HG03159 (cell line): ENCODE measurements around the gene AK5.

Source experiments
- ATAC-seq: cut with Tn5 transposase; IDR thresholded peaks from one replicate; pipeline ENCODE4 v1.9.1; 2021; ENCODE audit warnings: mild to moderate bottlenecking, moderate library complexity; ENCODE audit not compliant: unreplicated experiment

AK5 gene

DNA sequence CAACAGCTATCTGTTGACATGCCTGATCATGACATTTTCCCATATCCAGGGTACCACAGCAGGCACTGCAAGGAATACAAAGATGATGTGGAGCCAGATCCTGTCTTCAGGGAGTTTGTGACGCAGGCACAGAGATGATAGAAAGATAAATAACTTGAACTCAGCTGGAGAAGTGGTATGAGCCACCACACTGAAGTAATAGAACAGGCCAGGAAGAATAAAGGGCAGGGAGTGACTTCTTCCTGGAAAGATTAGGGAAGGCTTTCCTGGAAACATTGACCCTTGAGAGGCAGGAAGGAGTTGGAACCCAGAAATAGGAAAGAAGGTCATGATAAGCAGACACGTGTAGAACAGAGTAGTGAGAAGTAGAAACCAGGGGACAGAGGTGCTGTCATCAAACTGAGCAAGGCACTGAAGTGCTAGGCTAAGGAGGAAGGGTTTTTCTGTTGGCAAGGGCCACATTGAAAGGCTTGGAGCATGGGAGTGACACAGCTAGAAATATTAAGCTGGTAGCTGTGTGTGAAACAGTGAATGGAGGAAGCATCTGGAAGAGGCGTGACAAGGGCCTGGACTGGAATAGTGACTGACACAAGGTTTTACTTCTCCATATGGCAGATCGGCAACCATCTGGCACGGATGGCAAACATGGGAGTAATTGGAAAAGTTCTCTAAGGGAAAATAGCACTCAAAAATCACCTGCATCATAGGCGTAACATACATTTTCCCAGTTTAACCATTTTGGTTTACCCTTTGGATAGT, 68.4 kb downstream of the AK5 start:
- no peak for ATAC-seq

DNA sequence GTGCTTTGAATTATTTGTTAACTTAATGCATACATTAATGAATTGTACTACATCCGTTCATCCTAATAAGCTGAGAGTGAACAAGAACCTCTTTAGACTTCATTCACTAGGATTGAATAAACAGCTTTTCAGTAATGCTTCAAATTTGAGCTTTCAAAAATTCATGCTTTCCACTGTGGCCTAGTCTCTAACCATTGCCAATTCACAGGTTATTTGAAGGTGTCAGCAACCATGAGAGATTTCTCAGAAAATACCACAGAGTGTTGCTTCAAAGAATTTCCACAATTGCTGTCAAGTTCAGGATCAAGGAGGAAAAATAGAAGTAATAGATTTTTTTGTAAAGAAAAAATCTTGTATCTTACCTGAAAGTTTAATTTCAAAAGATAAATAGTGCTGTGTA, 72.7 kb downstream of the AK5 start:
- ATAC-seq: no peak

- no peak for ATAC-seq
Measured at GRCh38 chr1:77355010-77355409, 73.2 kb downstream of the AK5 start.

DNA sequence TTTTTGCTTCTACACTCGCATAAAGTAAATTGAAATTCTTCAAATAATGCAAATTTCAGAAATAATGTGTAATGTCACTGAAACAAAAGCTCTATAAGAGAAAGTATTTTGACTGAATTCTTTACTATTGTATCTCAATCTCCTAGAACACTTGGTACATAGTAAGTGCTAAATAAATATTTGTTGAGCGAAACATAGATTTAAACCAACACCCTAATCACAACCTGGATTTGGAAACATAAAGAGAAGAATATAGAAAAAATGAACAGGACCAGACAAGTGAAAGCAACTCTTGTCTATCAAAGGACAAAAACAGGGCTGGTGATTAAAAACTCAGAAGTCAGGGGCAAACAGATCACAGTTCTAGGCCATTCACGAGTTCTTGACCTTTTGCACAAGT, 74.3 kb downstream of the AK5 start:
- ATAC-seq: no peak

- no peak for ATAC-seq
Measured at GRCh38 chr1:77360256-77360655, 78.4 kb downstream of the AK5 start.

GRCh38 chr1:77361621-77362020, 79.8 kb downstream of the AK5 start:
- ATAC-seq: no peak

- no peak for ATAC-seq
Measured at GRCh38 chr1:77370161-77370560, 88.3 kb downstream of the AK5 start.

GRCh38 chr1:77370583-77371306, 88.9 kb downstream of the AK5 start:
- no peak for ATAC-seq

- ATAC-seq: no peak
Measured at GRCh38 chr1:77371396-77371795, 89.6 kb downstream of the AK5 start.

DNA sequence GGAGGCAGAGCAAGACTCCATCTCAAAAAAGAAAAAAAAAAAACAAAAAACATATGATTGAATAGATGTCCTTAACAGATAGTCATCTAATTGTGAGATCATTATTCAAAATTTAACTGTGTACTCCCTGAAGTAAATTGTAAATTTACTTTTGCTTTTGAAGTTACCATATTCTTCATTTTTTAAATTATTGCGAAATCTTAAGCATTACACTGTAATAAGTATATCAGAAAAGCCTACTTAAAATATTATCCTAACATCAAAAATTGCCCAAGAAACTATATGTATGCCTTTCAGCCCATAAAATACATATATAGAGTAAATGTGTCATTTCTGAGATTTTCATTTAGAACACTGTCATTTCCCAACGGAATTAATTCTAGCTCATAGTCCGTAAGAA, 91.9 kb downstream of the AK5 start:
- no peak for ATAC-seq

DNA sequence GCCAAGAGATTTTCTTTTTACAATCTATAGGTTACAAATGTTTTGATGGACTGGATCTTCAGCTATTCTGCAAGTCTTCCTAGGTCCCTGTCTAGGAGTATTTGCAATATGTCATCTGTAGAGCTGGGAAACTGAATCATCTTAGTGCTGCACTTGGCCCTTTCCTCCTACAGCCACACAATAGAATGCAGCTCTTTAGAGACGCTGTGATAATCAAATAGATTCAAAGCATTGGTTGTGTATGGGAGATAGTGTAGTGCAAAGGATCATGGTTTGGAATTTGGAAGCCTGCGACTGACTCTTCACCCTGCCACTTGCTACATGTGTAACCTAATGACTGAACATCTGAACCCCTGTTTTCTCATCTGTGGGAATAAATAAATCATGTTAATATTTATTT, 93.7 kb downstream of the AK5 start:
- no peak for ATAC-seq

DNA sequence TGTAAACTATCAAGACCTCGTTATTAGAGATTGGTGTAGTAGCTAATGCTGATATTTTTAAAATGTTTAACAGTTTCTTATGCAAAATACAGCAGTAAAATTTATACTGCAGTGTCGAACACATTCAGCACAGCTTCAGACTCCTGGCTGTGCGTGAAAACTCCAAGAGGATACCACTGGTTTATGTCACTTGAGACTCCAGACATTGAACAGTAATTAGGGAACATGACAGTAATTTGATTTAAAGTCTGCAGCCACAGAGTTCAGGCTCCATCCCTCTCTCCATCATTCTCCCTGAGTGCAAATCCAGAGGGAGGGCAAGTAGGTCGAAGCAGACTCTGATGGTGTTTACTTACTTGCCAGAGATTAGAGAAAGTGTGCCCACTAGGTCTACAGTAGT, 94.2 kb downstream of the AK5 start:
- no peak for ATAC-seq

DNA sequence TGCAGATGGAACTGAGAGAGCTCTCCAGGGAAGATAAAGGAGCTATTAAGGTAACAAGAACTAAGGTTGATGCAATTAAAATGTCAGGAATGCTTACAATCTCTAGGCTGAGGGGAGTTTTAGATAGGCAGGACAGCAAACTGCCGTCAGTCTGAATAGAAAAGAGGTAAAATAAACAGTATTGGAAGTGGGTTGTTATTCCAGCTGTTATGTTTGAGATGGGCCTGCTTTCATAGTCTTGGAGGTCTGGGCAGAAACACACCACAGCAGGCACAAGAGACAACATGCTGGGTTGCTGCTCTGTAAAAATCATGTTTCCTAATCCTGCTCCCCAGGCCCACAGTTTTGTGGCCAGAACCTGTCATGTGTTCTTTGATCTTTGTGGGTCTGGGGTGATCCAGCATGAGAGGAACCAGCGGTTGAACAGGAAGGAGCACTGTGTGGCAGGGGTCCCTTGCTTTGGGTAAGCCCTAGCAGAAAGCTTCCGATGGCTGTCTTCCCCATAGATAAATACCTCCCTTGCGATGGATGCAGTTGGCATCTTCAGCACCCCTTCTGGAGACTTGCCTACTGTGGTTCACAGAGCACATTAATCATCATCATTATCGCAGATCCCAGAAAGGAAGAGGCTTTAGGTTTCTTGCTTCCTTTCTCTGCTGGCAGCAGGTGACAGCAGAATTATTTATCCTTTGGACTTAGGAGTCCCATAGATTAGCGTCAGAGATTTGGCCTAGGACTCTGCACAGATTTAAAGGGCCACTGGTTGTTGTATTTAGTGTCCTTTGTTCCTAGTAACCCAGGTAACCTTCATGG, 97.1 kb downstream of the AK5 start:
- no peak for ATAC-seq

- ATAC-seq: no peak
Measured at GRCh38 chr1:77382366-77382765, 100.5 kb downstream of the AK5 start.

GRCh38 chr1:77383236-77383635, 101.4 kb downstream of the AK5 start:
- no peak for ATAC-seq

GRCh38 chr1:77385551-77385950, 103.7 kb downstream of the AK5 start:
- ATAC-seq: no peak

DNA sequence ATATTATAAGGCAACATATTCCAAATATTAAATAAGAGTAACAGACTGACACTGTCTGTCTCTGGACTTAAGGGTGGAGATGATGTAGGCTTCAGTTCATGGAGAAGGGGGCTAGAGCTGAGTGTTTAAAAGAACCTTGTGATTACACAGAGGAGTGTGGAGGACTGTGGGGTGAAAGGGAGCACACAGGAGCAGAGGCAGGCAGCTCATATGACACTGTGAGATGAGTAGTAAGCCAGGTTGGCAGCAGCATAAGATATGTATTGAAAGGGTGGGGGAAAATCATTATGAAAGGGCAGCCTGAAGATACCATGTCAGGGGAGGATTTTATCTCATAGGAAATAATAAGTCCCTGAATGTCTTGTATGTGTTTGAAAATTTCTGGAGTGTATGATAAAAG, 104.5 kb downstream of the AK5 start:
- ATAC-seq: no peak

GRCh38 chr1:77387553-77387952, 105.7 kb downstream of the AK5 start:
- no peak for ATAC-seq

GRCh38 chr1:77388661-77389060, 106.8 kb downstream of the AK5 start:
- ATAC-seq: no peak

DNA sequence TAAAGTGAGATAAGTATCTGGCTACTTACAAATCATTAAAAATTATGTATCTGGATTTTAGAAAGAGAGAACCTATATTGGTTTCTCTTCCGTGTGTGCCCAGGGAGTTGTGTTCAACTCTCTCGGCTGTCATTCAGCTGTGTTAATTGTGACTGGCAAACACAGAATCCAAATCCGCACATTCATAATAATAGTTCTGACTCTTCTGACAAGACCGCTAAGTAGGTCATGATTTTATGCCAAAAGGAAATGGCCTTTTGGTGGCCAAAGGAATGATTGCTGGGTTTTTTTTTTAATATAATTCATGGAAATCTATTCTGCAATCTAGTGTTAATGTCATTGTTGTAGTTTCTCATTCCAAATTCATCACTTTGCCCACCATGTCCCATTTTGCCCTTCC, 110.7 kb downstream of the AK5 start:
- no peak for ATAC-seq

- ATAC-seq: no peak
Measured at GRCh38 chr1:77394166-77394565, 112.3 kb downstream of the AK5 start.

- no peak for ATAC-seq
Measured at GRCh38 chr1:77395051-77395450, 113.2 kb downstream of the AK5 start.
